ENCODE measurements around the gene ITGA6.

DNA sequence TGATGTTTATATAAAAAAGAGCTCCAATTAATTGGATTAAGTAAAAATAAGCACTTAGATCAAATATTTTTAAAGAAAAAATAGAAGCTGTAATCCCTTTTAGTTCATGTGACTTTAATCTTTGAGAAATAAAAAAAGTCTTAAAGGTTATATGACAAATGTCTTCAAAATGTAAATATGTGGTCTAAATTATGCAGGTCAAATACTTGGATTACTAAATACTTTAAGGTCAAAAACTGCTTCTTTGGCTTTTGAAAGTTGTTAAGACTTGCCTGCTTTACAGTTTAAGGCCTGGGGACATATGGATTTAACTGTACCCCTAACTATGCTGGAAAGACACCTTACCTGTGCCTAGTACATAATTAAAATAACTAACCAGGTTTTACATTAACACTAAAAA, 113.0 kb downstream of the ITGA6 start:
- TF ChIP-seq POLR2A (IDR thresholded peaks at IDR 0.05; ENCODE audit: low read length) (no peak), GATA1 (IDR thresholded peaks at IDR 0.05; ENCODE audit: low read depth, low read length) (no peak)

Data from erythroblast (primary cell).